B cell (primary cell): ENCODE results near the gene SNTG2. TPM values are rescaled to one million over a fixed set of nuclear protein-coding genes. Genes with fewer than 3 reads are reported as not detected.

Source experiments
- ATAC-seq: fragments of 200-7000 bp; cut with Tn5 transposase; one replicate; pipeline ENCODE4 v1.10.0; 2021; ENCODE audit warnings: low read depth, mild to moderate bottlenecking, moderate number of reproducible peaks, moderate library complexity
- CTCF ChIA-PET: fragments of 350-600 bp; sonication (Branson Sonifier 250); formaldehyde crosslinking; loops from one replicate; lab custom pipeline; 2021; ENCODE audit warnings: antibody characterized with exemption, inconsistent platforms; lab: Charles Lee
- POLR2A ChIA-PET: fragments of 350-600 bp; sonication (Branson Sonifier 250); formaldehyde crosslinking; loops from one replicate; lab custom pipeline; 2021; ENCODE audit warnings: antibody characterized with exemption; lab: Charles Lee
- DNase-seq: peaks from one replicate; pipeline ENCODE4 v3.0.0; 2013
- H2AFZ ChIP-seq: 2 replicates; pipeline ENCODE4 v1.6.1; 2012; ENCODE audit warnings: mild to moderate bottlenecking, low read depth, low read length; ENCODE audit not compliant: insufficient read depth, poor library complexity, severe bottlenecking
- H3K27ac ChIP-seq, 2 donors: 1 replicate in 1 of 2; 2 replicates in 1 of 2; pipeline ENCODE4 v1.5.1; 2012 to 2013; ENCODE audit warnings: low read length in 2 of 2, mild to moderate bottlenecking in 2 of 2, moderate library complexity in 1 of 2
- H3K27me3 ChIP-seq, 4 experiments: fragments of 200-600 bp in 1 of 4; sonication (generic) in 1 of 4; replicated peaks in 1 of 4; 1 replicate in 2 of 4; 2 replicates in 2 of 4; pipeline versions ENCODE4 v1.6.1 to v1.7.0; 2013 to 2016; ENCODE audit warnings: low read length in 3 of 4, mild to moderate bottlenecking in 2 of 4, mixed read lengths in 1 of 4, moderate library complexity in 1 of 4; ENCODE audit not compliant: insufficient read depth in 4 of 4, control insufficient read depth in 3 of 4; ENCODE audit errors: control extremely low read depth in 1 of 4
- H3K36me3 ChIP-seq, 2 experiments: replicated peaks in 1 of 2; 1 replicate in 1 of 2; 2 replicates in 1 of 2; pipeline versions ENCODE4 v1.6.1 to v1.7.1; 2013; ENCODE audit warnings: low read length in 1 of 2; ENCODE audit not compliant: insufficient read depth in 2 of 2, control insufficient read depth in 1 of 2; ENCODE audit errors: control extremely low read depth in 1 of 2, extremely low read depth in 1 of 2
- H3K4me1 ChIP-seq, 2 donors: fragments of 200-600 bp in 1 of 2; sonication (generic) in 1 of 2; 1 replicate in 1 of 2; 2 replicates in 1 of 2; pipeline versions ENCODE4 v1.5.1 to v1.6.1; 2013 to 2017; ENCODE audit warnings: low read length in 2 of 2; ENCODE audit not compliant: control insufficient read depth in 2 of 2, insufficient read depth in 2 of 2
- H3K4me2 ChIP-seq: replicated peaks from 2 replicates; pipeline ENCODE3; 2012; ENCODE audit warnings: mild to moderate bottlenecking, low read depth, low read length; ENCODE audit not compliant: poor library complexity, severe bottlenecking
- H3K4me3 ChIP-seq, 5 experiments: fragments of 200-600 bp in 1 of 5; sonication (generic) in 1 of 5; 1 replicate in 3 of 5; 2 replicates in 2 of 5; pipeline versions ENCODE4 v1.5.1 to v1.7.0; 2011 to 2016; ENCODE audit warnings: low read length in 4 of 5, mild to moderate bottlenecking in 4 of 5, low read depth in 2 of 5, control low read depth in 1 of 5, moderate library complexity in 1 of 5; ENCODE audit not compliant: insufficient read depth in 1 of 5; ENCODE audit errors: control extremely low read depth in 1 of 5, extremely low read depth in 1 of 5
- H3K79me2 ChIP-seq: fragments of 200-600 bp; sonication (generic); one replicate; pipeline ENCODE4 v1.6.0; 2016; ENCODE audit warnings: low read length; ENCODE audit not compliant: control insufficient read depth, insufficient read depth
- H3K9ac ChIP-seq: fragments of 200-600 bp; sonication (generic); 2 replicates; pipeline ENCODE4 v1.6.1; 2017; ENCODE audit warnings: mild to moderate bottlenecking, low read length, moderate library complexity
- H3K9me3 ChIP-seq, 3 donors: one replicate each; pipeline versions ENCODE4 v1.6.1 to v1.7.1; 2013; ENCODE audit warnings: low read length in 2 of 3; ENCODE audit not compliant: control insufficient read depth in 2 of 3, insufficient read depth in 1 of 3; ENCODE audit errors: control extremely low read depth in 1 of 3
- H4K20me1 ChIP-seq: 2 replicates; pipeline ENCODE4 v1.6.0; 2012; ENCODE audit warnings: mild to moderate bottlenecking, low read length; ENCODE audit not compliant: insufficient read depth, control insufficient read depth, poor library complexity, severe bottlenecking
- H3K27ac Mint-ChIP-seq: one replicate; pipeline ENCODE4 v1.8.0; 2021; ENCODE audit warnings: mixed read lengths
- H3K27me3 Mint-ChIP-seq: one replicate; pipeline ENCODE4 v1.8.0; 2021; ENCODE audit warnings: mixed read lengths
- H3K4me1 Mint-ChIP-seq: one replicate; pipeline ENCODE4 v1.8.0; 2021; ENCODE audit warnings: mixed read lengths
- H3K4me3 Mint-ChIP-seq: one replicate; pipeline ENCODE4 v1.8.0; 2021; ENCODE audit warnings: mixed read lengths
- H3K9me3 Mint-ChIP-seq: one replicate; pipeline ENCODE4 v1.8.0; 2022; ENCODE audit warnings: mixed read lengths; ENCODE audit not compliant: insufficient read depth
- CTCF ChIP-seq: fragments of 200-600 bp; IDR thresholded peaks from one replicate; pipeline ENCODE4 v1.8.0; 2022; ENCODE audit warnings: antibody characterized with exemption, mild to moderate bottlenecking
- EZH2 ChIP-seq: IDR thresholded peaks from 2 replicates; pipeline ENCODE4 v1.6.1; 2012; ENCODE audit warnings: borderline replicate concordance, low read depth, mild to moderate bottlenecking, moderate library complexity, low read length; ENCODE audit not compliant: insufficient read depth, poor library complexity, severe bottlenecking
- WGBS: methylation state at CpG from one replicate; pipeline ENCODE4 v1.1.5; 2013; ENCODE audit warnings: missing lambda C conversion rate; ENCODE audit not compliant: insufficient coverage; 5-methylcytosine and 5-hydroxymethylcytosine counted together
- intact Hi-C: fragments of 100-400 bp; cut with micrococcal nuclease; formaldehyde crosslinking; loops from one replicate; pipeline ENCODE4 v1.10.0; 2022
- polyA plus RNA-seq: library from polyadenylated mRNA; depleted of rRNA; stranded (reverse); fragments of >200 nt; gene quantifications from 2 replicates; pipeline ENCODE4 v1.2.3, GENCODE V29; 2012
- total RNA-seq, 2 donors: library from RNA; stranded (reverse); fragments of 120-200 nt in 1 of 2; gene quantifications; 1 replicate in 1 of 2; 2 replicates in 1 of 2; pipeline versions ENCODE4 v1.2.3 to v1.2.4, GENCODE V29; 2013 to 2022

Gene SNTG2
- total and polyA plus RNA-seq, 2 donors (not counting 1 experiment from before 2014, with no cell fraction given), result 2.1 to 2.4 TPM

- CTCF ChIA-PET, result no interaction called here
- Mint-ChIP-seq H3K4me3 (no peak overlapping the region), H3K27me3 (peaks cover 5% of the 10 kb centered on the region), H3K4me1 (no peaks in the 10 kb centered on the region), H3K9me3 (no peaks in the 10 kb centered on the region), H3K27ac (no peak overlapping the region)
- no peaks in the 10 kb centered on the region for H3K4me1 ChIP-seq
- DNase-seq (no peak), ATAC-seq (no peak)
- H4K20me1 ChIP-seq, result no peaks in the 10 kb centered on the region
- peaks cover 0 to 3% (median 0%) of the 10 kb centered on the region in 4 experiments for H3K27me3 ChIP-seq
- H3K79me2 ChIP-seq, result no peaks in the 10 kb centered on the region
- H3K4me2 ChIP-seq, result no peak overlapping the region
- H3K9ac ChIP-seq, result no peak overlapping the region
- H3K36me3 ChIP-seq, result no peaks in the 10 kb centered on the region
- WGBS, result 100% methylated on average over 5 of the region's 5 CpGs
- H2AFZ ChIP-seq, result no peak overlapping the region
- peaks cover 0 to 2% (median 0%) of the 10 kb centered on the region in 3 donors for H3K9me3 ChIP-seq
- no peak overlapping the region for H3K27ac ChIP-seq
- intact Hi-C loops, result no loop called here
- POLR2A ChIA-PET, result no interaction called here
- TF ChIP-seq CTCF, result no peak
- no peak for TF ChIP-seq EZH2
- H3K4me3 ChIP-seq, result no peak overlapping the region
Measured at GRCh38 chr2:1060987-1061386, 110.3 kb downstream of the SNTG2 start.

- H3K36me3 ChIP-seq, result no peaks in the 10 kb centered on the region
- intact Hi-C loops, result no loop called here
- Mint-ChIP-seq H3K9me3 (no peaks in the 10 kb centered on the region), H3K27ac (no peak overlapping the region), H3K27me3 (no peaks in the 10 kb centered on the region), H3K4me3 (no peak overlapping the region), H3K4me1 (no peaks in the 10 kb centered on the region)
- ChIA-PET CTCF (no interaction called here), POLR2A (no interaction called here)
- no peak overlapping the region for H3K4me3 ChIP-seq
- no peak overlapping the region for H3K27ac ChIP-seq
- no peaks in the 10 kb centered on the region for H3K27me3 ChIP-seq
- no peak for ATAC-seq
- 78% methylated on average over 5 of the region's 8 CpGs for WGBS
- H3K79me2 ChIP-seq, result no peaks in the 10 kb centered on the region
- no peaks in the 10 kb centered on the region for H3K4me1 ChIP-seq
- no peaks in the 10 kb centered on the region for H4K20me1 ChIP-seq
- H3K9ac ChIP-seq, result no peak overlapping the region
- no peak overlapping the region for H3K4me2 ChIP-seq
- TF ChIP-seq CTCF (no peak), EZH2 (no peak)
- no peak overlapping the region for H2AFZ ChIP-seq
- DNase-seq, result no peak
- H3K9me3 ChIP-seq, result peaks cover 0 to 4% (median 0%) of the 10 kb centered on the region in 3 donors
Measured at GRCh38 chr2:1068241-1068640, 117.6 kb downstream of the SNTG2 start.
